ENCODE data around the gene CASKIN1.

The CASKIN1 gene

DNA sequence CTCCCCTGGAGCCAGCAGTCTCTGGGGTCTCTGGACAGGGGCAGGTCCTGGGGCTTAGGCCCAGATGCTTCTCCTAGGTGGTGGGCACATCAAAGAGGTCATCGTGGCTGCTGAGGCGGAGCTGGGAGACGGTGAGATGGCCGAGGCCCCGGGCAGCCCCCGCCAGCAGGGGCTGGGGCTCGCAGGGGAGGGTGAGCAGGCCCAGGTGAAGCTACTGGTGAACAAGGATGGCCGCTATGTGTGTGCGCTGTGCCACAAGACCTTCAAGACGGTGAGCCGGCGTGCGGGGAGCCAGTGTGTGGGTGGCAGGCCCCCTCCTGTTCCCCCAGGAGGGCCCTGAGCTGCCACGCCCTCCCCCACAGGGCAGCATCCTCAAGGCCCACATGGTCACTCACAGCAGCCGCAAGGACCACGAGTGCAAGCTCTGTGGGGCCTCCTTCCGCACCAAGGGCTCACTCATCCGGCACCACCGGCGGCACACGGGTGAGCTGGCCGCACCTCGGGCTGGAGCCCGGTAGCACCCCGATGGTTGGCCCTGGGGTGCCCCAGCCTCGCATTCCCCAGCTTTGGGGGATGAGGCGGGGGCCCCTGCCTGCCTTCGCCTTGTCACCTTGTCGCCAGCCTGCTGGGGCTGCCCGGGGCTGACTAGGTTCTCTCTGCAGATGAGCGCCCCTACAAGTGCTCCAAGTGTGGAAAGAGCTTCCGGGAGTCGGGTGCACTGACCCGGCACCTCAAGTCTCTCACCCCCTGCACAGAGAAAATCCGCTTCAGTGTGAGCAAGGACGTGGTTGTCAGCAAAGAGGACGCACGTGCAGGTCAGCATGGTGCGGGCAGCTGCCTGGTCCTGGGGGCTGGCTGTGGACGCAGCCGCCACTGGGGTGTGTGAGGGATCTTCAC is 35.9 kb upstream of the CASKIN1 start:
- no peak for DNase-seq (ENCODE audit: low read depth)

DNA sequence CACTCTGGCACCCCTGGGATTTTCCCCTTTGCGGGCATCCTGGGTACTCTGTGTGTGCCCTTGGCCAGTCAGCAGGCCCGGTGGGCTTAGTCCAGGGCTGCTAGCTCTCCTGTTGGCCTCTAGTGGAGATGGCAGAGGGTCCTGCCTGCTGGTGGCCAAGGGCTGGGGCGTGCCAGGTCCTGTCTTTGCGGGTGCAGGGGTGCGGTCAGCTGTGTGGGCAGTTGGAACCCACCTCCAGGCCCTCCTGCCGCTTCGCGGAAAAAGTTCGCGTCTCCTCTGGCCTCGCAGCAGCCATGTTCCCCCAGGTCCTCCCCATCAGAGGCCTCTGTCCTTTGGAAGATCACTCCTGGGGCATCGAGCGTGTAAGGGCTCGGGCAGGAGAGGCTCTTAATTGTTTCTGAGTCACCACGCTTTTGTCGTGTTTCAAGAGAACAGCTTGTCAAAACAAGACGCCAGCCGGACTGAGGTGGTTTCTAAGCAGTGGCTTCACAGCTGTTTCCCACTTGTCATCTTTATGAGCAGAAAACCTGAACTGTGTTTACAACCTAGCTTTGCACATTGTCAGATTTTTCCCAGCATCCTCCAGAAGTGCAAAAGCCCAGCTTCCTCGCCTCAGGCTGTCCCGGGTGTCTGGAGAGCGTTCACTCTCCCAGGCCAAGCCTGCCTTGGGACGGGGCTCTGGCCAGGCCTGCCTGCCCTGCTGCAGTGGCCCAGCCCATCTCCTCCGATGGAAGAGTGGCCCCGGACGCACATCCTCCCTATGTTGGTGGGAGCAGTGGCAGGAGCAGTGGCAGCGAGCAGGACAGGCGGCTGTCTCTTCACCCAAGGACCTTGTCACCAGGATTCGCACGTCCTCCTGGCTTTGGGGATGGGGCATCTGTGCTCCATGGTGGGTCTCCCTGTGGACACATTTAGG is 34.9 kb upstream of the CASKIN1 start:
- no peak for DNase-seq (ENCODE audit: low read depth)

DNA sequence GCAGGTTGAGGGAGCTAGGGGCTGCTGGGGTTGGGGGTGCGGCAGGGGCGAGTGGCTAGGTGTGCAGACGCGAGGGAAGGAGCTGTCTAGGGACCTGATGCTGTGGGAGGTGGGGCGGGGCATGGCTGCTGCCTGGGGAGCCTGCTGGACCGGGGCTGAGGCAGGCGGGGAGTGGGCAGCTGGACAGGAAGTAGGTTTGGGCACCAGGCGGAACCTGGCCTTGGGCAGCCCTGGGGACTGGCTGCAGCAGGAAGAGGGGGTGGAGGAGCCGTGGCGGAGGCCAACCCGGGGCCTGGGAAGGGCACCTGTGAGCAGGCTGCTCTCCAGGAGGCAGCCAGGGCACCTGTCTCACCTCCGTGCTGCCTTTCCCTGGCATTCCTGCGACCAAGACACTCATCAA is 34.0 kb upstream of the CASKIN1 start:
- no peak for DNase-seq (ENCODE audit: low read depth)

DNA sequence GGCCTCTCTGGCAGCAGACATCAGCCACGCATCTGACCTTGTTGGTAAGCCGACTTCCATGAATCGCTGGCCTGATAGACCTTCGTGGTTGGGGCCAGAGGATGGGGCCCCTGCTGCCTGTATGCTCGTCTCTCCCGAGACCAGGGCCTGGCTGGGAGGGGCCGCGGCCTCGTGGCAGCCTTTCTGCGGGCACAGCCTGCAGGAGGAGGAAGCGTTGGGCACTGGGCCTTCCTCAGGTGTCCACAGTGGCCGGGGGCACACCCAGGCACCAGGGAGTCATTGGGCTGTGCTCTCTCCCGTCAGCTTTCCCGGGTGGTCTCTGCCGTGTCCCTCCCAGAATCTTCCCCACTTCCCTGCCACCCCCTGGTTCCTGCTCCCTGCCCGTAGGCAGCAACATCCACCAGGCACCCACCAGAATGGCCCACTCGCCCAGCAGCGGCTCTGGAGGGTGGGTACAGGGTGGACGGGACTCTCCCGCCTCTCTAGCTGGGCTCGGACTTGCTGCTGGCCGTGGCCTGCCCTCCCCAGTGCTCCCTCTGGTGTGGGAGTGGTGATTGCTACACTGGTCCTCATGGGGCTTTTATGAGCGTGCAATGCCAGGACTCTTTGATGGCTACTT is 33.3 kb upstream of the CASKIN1 start:
- DNase-seq (ENCODE audit: low read depth) = no peak

DNA sequence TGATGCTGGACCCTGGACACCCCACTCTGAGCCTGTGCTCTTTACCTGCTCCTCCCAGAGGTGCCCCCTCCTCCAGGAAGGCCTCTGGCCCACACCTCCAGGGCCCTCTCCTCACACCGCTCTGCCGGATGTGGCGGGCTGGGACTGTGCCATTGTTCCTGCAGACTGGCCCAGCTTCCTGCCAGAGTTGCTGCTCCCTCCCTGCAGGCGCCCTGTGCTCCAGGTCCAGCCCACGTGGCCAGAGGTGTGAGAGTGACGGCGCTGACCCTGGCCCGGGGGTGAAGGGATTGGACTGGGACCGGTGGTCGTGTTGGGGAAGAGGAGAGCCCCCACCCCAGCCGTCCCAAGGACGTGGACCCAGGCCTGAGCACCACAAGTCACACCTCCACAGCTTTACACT is 32.7 kb upstream of the CASKIN1 start:
- no peak for DNase-seq (ENCODE audit: low read depth)

DNA sequence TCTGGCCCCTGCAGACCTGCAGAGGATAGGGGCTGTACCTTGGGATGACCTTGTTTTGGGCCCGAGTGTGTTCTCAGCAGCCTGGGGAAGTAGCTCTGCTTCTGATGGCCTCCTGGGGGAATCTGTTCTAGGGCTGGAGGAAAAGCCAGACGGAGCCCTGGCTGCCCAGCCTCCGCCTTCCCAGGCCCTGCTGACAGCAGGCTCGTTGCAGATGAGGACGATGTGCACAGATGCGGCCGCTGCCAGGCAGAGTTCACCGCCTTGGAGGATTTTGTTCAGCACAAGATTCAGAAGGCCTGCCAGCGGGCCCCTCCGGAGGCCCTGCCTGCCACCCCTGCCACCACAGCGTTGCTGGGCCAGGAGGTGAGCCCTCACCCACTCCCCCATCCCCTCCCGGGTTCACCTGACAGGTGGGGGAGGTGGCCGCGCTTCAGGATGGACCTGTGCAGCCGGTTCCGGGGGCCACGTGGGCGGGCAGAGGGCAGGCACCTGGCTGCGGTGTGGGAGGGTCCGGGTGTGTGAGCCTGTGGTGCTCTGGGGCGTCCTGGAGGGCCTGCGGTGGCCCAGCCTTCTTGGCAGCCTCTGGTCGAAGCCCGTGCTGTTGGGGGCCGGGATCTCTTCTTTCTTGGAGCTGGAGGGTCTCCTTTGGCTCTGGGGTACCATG is 31.9 kb upstream of the CASKIN1 start:
- no peak for DNase-seq (ENCODE audit: low read depth)

DNA sequence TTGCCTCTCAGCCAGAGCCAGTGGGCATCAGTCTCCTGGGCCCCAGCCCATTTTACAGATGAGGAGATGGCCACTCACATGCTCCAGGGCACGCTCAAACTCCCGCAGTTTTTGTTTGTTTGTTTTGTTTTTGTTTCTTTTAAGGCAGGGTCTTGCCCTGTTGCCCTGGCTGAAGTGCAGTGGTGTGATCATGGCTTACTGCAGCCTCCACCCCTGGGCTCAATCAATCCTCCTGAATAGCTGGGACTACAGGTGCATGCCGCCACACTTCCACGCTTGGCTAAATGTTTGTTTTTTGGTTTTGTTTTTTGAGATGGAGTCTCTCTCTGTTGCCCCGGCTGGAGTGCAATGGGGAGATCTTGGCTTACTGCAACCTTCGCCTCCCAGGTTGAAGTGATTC is 30.5 kb upstream of the CASKIN1 start:
- no peak for DNase-seq (ENCODE audit: low read depth)

DNA sequence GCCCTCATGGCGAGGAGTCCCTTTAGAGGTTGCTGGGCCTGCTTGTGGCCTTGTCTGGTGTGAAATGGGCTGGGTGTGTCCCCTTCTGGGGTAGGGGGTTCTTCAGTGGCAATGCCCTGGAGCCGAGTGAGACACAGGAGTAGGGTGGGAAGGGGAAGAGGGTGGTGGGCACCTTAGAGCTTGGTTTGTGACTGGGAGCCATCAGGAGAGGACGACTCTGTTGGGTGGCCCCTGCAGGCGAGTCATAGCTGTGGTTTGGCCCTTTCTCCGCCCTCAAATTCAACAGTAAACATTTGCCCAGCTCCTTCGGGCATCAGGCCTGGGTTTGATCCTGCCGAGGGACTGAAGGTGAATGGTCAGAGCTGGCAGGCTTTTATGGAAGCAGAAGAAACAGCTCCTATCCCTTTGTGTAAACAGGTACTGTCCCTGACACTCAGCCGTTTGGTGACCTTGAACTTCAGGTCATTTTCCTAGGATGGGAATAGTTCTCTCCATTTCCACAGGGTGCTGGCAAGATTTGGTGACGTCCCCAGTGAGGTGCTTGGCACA is 29.9 kb upstream of the CASKIN1 start:
- no peak for DNase-seq (ENCODE audit: low read depth)

DNA sequence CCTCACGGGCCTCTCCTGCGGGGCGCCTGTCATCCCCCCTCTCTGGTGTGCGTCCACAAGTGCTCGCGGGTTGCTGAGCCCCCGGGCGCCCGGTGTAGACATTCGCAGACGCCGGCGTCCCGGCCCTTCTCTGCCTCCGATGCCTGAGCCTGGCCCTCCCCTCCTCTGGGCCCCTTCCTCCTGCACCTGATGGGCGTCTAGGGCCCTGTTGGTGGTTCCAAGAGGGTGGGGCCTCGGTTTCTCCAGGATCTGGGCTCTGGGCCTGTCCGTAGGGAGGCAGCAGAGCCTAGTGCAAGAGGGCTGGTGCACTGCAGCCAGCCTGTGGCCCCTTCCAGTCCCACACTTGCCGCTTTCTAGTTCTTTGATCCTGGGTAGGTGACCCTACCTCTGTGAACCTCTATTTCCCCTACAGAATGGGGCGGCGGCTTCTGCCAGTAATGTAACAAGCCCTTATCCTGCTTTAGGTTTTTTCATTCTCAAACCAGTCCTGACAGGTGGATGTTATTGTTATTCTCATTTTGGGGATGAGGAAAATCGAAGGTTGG is 27.6 kb upstream of the CASKIN1 start:
- DNase-seq (ENCODE audit: low read depth) = no peak

DNA sequence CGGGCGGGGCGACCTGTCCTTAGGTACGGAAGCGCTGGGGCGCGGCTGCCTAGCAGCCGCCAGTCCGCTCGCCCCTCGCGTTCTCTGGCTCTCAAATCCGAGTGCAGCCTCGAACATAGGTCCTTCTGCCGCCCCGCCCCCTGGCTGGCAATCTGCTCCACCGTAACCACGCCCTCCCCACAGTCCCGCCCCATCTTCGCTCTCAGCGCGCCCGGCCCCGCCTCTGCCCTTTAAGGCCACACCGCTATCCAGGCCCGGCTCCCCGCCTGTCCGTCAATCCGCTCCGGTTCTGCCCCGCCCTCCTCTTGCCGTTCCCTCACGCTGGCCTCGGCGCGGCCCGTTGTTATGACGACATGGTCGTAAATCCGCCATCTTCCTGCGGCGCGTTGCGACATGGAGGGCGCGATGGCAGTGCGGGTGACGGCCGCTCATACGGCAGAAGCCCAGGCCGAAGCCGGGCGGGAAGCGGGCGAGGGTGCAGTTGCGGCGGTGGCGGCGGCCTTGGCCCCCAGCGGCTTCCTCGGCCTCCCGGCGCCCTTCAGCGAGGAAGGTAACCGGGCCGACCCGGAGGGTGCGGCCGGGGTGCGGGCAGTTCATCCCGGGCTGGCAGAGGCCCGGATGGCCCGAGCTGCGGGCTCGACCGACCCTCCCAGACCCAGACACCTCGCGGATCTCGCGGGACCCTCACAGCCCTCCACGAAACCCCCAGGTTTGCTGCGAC is 27.0 kb upstream of the CASKIN1 start, which contains the start of gene E4F1:
E4F1 (plus strand) TSS at position 371 of the 721 bp plus-strand sequence; CDS start at position 394, 23 bp downstream.
- peak; percentile 100 for DNase-seq (ENCODE audit: low read depth)

DNA sequence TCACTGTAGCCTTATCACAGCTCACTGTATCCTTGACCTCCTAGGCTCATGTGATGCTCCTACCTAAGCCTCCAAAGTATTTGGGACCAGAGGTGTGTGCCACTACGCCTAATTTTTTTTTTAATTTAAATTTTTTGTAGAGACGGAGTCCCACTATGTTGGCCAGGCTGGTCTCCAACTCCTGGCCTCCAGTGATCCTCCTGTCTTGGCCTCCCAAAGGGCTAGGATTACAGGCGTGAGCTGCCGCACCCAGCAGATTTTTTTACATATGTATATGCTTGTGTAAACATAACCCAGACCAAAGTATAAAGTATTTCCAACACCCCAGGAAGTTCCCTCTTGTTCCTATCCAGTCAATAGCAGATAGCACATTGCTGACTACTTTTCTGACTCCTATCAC is 19.9 kb upstream of the CASKIN1 start:
- DNase-seq (ENCODE audit: low read depth) = no peak

DNA sequence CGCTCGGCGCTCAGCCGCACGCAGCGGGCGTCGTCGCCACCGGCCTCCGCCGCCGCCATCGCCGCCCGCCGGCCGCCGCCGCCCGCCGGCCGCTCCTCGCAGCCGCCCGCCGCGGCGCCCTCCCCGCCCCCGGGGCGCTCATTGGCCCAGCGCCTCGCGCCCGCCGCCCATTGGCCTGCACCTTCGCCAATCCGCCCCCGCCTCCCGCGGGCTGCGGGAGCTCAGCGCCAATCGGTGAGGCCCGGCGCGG is 18.2 kb upstream of the CASKIN1 start, which contains the start of gene PGP:
PGP (minus strand) TSS at position 122 of the 250 bp plus-strand sequence; CDS start at position 59, 63 bp downstream.
- no peak for DNase-seq (ENCODE audit: low read depth)

DNA sequence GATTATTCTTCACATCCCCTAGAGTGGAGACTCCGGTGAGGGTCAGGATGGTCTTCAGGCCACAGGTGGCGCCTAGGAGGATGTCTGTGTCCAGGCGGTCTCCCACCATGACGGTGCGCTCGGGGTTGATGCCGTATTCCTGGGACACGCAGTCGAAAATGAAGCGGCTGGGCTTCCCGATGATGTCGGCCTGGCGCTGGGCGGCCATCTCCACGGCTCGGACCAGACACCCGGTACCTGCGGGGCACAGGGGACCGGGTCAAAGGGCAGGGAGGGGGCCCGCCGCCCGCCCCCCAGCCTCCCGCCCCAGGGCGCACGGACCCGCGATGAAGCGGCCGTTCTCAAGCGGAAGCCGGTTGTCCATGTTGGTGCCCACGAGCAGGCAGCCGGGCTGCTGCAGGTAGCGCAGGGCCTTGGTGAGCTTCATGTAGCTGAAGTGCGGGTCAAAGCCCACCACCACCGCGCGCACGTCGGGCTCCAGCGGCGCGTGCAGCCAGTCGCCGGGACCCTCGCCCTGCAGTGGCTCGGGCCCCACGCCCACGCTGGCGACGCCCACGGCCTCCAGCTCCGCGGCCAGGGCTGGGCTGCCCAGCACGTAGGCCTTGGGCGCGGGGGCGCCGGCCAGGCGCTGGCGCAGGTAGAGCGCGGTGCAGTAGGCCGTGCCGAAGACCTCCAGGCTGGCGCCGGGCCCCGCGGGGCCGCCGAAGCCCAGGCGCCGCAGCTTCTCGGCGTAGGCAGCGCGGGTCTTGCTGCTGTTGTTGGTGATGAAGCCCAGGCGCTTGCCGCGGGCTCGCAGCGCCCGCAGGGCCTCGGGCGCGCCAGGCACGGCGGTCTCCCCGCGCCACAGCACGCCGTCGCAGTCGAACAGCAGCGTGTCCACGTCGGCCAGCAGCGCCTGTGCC is 17.7 kb upstream of the CASKIN1 start:
- DNase-seq (ENCODE audit: low read depth) = no peak

DNA sequence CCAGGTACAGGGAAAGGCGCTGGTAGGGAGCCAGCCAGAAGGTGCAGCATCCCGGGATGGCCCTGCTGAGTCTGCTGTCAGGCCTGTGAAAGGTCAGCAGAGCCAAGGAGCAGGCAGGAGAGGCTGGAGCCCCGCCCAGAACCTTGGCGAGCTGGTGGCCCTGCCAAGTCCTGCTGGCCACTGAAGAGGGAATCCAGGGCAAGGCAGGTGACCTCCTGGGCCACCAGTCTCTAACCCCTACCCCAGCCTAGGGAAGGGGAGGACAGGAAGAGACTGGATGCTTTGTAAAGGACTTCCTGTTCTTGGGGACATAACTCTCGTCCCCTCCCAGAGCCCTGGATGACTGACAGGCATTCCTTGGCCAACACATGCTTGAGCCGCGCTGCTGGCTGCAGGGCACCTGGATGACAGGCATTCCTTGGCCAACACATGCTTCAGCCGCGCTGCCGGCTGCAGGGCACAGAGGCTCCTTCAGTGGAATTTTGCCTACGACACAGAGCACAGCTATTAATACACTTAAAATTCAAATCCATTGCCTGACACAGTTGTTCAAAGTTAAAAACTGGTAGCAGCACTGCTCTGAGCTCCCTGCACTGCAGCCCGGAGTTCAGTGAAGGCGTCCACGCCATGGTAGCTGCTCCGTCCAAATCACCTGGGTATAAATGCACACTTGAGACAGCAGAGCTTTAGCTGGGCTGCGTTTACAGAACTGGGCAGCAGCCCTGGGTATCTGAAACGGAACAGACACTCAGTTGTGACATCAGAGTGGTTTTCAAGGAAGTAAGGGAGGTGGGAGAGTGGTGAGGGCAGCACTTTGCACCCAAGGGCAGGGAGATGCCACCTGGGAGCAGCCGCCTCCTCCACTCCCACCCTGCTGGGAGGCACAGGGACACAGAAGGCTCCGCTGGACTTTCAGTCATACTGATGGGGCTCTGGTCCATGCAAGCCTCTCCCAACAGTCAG is 16.2 kb upstream of the CASKIN1 start:
- DNase-seq (ENCODE audit: low read depth) = no peak

DNA sequence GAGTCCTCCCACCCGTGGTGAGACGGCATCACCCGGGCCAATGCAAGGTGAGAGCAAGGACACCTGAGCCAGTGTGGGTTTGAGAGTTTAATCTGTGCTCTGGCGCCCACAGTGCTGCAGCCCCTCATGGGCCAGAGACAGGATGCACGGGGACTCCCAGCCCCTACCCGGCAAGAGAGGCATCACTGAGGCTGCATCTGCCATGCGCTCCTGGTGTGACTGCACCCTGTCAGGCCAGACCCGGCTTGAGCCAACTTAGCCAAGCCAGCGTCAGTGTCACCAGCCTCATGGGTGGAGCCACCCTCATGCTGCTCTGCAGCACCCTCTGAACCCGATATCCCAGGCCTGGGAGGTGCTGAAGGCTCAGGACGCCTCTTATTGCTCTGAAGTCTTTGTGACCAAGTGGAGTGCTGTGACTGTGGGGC is 15.5 kb upstream of the CASKIN1 start:
- no peak for DNase-seq (ENCODE audit: low read depth)

DNA sequence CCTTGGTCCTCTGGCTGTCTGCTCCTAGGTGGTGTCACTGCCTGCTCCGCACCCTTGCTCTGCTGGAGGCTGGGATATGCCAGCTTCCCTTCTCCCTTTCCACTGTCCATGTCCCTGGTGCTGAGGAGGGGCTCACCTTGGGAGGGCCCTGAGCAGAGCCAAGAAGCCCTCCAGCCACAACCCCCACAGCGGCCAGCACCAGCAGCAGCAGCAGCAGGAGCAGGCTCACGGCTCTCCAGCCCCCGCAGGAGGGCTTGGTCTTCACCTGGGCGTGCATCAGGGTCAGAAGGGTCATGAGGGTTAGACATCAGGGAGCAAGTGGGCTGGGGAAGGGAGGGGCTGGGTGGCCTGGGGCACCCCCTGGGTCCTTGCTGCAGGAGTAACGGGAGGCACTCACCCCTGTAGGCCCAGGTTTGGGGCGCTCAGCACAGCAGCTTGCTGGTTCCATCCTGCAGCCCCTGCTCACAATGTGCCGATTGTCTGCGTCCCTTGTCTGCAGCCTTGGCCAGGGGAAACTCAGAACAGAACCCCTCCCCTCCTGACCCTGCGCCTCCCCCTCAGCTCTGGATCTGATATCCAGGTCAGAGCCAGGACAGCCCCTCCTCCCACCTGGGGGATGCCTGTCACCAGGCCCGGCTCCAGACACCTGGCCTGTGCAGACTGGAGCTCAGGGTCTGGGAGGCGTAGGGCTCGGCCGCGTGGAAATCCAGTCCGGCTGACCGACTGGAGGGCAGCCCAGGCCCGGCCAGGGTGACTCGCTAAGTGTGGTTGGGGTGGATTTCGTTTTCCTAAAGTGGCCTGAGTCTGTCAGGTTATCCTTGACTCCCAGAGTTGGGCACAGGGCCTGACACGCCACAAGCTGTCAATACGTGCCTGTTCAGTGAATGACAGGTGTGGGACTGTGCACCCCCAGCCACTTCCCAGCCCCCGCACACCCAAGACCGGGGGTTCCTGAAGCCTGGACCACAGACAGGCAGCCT is 14.3 kb upstream of the CASKIN1 start, which contains the start of gene BRICD5:
BRICD5 (minus strand) TSS at position 478 of the 980 bp plus-strand sequence; CDS start at position 448, 30 bp downstream.
- DNase-seq (ENCODE audit: low read depth) = no peak

DNA sequence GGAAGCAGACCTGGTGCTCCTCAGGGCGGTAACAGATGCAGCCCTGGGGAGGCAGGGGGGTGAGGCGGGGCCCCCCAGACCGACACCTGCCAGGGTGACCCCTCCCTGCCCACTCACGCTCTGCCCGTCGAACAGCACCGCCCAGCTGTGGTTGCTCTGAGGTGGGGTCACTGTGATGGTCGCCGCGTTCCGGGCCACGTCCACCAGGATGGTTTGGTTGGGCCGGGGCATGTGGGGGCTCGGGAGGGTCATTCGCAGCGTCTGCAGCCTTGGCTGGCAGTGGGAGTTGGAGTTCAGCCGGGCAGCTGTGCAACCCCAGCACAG is 13.6 kb upstream of the CASKIN1 start:
- no peak for DNase-seq (ENCODE audit: low read depth)

Measured in activated T-cell treated with anti-CD3 and anti-CD28 coated beads for 24 hours (primary cell).